Activated gamma-delta T cell treated with anti-CD3 and anti-CD28 coated beads, Interleukin-2, amount 50 U/mL, for 16 hours (primary cell): ENCODE measurements around the gene GAS6.

Experiments
- DNase-seq: peaks from one replicate; pipeline ENCODE4 v3.0.0-alpha.2; 2020; ENCODE audit warnings: low read depth

GAS6 gene

DNA sequence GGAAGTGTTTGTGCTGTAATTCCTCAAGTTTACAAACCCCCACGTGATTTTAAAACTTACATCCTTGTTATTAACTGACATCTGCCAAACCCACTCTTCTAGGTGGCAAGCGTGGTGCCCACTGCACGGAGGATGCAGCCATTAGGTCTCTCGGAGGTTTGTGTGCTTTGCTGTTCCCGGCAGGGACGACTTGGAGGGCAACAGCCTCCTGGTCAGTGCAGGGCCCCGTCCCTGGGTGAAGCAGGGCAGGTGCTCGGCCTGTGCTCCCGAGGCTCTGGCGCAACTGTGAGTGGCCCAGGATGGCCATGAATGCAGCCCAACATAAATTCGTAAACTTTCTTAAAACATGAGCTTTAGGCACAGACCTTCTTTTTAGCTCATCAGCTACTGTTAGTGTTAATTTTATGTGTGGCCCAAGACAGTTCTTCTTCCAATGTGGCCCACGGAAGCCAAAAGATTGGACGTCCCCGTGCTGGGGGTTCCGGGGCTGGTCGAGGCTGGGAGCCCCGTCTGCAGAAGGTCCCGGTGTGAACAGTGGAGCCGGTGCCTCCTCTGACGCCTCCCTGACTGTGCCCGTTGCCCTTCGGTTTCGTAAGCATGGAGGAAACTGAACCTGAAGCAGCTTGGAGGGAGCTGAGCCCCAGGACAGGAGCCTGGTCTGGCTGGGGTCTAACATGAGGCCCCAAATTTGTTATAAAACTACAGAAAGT lies 11.9 kb downstream of the GAS6 start:
- DNase-seq: no peak

- DNase-seq: no peak
These were observed 12.4 kb downstream of the GAS6 start for GRCh38 chr13:113851480-113851803.

- DNase-seq: no peak
These were observed 13.0 kb downstream of the GAS6 start for GRCh38 chr13:113850722-113851479.

DNA sequence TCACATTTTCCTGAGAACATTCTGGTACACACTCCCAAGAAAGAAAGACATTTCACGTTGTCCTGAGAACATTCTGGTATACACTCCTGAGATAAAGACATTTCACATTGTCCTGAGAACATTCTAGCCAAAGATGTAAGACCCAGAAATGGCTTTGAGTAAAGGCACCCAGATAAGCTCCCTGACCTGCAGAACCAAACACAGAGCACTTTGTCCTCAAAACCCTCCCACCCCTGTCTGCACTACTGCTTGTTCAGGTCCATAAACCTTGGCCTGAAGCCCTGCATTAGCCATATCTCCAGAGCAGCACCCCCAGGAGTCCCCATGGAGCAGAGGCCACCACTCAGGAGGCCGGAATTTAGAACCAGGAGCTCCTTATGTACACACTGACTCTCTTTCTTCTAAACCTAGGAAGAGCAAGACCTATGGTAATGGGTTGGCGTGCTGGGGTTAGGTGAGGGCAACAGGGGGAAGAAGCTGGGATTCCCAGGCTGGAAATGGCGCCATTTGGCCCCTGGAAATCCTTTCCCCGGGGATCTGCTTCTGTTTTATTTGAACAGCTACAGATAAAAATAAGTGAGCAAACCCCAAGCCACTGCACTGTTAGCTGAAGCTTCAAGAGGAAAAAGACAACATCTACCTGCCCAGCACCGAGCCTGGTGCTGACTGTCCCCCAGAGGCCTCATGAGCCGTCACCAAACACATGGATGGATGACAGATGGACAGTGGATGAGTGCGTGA lies 13.7 kb downstream of the GAS6 start:
- DNase-seq: no peak

DNA sequence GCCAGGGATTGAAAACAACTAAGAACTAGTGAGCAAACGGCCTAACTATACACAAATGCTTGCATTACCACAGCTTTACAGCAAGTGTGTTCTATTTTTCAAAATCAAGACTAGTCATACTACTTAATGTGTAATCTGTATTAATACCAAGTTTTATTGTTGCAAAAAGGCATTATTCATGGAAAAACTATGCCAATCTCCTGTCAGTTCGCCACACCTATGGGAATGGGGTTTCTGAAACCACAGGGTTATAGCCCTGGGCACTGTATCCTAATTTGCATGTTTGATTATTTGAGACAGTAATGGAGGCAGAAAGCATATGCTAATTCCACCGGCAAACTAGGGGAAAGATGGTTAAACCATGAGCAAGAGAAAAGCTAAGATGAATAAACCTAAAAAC lies 14.3 kb downstream of the GAS6 start:
- DNase-seq: no peak

DNA sequence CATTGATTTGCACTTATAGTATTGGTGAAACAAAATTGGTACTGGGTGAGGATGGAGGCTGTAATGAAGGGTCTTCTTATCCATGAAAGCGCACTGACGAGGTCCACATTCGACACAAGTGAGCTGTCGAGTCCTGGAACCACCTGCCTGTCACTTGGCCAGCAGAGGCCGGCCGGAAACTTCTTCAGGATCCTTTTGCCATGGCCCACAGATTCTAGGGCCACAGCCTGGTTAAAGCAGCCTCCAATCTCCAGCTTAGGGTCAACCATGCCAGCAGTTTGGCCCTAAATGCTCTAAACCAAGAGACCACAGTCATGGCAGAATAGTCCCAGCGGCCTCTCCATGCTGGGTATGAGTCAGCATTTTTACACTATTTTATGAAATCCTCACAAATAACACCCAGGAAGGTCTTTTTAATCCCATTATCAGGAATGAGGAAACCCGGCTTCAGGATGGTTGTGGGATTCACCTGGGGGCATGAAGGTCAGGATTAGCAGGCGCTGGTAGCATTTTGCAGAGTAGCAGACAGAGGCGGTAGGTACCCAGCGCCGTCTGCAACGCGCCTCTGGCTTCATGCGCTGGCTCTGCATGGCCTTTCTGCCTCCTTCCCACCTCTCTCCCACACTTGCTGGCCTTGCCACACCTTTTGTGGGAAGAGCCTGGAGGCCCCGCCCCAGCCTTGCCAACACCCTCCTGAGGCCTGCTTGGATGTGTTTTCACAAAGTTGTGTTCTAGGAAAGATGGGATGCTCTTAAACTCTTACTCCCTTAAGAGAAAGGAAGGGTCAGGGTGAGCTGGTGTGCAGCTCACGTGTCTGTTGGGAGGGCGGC lies 15.2 kb downstream of the GAS6 start:
- DNase-seq: no peak

DNA sequence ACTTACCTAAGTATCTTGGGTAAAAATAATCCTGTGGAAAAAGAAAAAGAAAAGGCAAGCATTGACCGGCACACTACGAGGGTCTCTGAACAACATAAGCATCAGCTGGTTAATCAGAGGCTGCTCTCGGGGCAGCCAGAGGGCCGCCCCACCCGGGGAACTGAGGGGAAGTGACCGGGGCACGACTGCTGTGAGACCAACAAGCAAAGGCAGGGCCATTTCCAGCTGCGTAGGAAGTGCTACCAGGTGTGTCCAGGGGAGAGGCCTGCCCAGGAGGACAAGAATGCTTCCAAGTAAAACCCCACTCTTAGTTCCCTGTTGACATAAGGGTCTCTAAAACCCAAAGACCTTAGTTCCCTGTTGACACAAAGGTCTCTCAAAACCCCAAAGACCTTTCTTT lies 15.9 kb downstream of the GAS6 start:
- DNase-seq: no peak

GRCh38 chr13:113846636-113847318 lies 17.1 kb downstream of the GAS6 start:
- peak; percentile 24 for DNase-seq

- DNase-seq: no peak
These were observed 17.9 kb downstream of the GAS6 start for GRCh38 chr13:113845723-113846635.

GRCh38 chr13:113845055-113845454 lies 18.8 kb downstream of the GAS6 start:
- DNase-seq: no peak

GRCh38 chr13:113843864-113844556 lies 19.9 kb downstream of the GAS6 start:
- no peak for DNase-seq

- DNase-seq: no peak
These were observed 20.7 kb downstream of the GAS6 start for GRCh38 chr13:113843063-113843654.

GRCh38 chr13:113842336-113843062 lies 21.4 kb downstream of the GAS6 start:
- no peak for DNase-seq

DNA sequence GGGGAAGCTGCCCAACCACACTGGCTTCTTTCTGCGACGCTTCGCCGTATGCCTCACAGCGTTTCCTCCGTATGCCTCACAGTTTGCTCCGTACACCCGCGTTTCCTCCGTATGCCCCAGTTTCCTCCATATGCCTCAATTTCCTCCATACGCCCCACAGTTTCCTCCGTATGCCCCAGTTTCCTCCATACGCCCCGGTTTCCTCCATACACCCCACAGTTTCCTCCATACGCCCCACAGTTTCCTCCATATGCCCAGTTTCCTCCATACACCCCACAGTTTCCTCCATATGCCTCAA lies 22.6 kb downstream of the GAS6 start:
- no peak for DNase-seq

DNA sequence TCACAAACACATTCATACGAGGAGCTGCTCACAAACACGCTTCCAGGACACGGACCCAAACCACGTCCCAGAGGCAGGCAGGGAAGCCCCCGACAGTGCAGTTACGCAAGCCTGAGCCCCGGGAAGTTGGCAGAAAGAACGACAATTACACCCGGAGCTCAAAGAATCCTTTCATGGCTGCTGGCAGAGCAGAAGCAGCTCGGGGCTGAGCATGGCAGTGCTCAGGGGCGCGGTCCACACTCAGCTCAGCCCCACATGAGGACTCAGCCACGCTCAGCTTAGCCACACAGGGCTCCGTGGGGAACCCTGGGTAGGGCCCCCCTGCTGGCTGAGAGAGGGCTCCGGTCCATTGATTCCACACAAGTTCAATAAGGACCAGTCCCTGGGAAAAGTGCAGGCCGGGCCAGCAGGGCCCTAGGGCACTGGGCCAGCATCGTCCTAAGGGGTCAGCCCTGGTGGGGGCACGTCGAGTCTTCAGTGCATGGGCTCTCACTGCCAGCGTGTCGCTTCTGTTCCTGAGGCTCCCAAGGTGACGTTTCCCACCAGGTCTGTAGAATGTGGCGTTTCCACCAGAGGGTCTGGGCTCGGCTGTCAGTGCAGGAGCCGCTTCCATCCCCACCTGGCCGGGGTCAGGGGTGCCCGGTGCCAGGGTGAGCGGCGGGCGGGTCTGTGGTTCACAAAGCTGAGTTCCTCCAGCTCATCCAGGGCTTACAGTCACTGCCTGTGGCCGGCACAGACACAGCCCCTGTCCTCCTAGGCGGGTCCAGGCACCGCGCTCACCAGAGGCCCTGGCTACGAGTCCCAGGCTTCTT lies 23.1 kb downstream of the GAS6 start:
- no peak for DNase-seq

DNA sequence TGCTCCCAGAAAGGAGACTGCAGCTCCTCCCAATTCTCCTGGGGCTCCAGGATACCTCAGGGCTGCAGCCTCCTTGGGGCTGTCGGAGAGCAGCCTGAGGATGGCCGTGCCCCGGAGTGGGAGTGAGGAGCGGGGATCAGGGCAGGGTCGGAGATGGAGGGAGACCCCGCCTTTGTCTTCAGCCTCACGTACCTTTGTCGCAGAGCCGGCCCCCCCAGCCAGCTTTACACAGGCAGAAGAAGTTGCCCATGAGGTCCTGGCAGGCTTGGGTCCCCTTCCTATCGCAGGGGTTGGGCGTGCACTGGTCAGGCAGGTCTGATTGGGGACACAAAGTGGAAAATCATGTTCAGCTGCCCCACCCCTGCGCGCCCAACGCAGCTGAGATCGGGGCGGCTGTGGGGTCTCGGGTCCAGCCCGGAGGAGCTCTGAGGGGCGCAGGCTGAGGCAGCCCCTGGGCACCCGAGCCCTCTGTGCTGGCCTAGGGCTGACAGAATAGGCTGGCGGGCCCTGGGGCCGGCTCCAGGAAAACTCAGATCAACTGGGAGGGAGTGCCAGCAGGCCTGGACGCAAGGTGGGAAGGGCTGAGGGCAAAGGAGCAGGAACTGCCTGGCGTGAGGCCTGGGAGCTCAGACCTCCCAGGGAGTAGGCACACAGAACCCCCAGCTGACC lies 24.2 kb downstream of the GAS6 start:
- no peak for DNase-seq

GRCh38 chr13:113838711-113839201 lies 25.1 kb downstream of the GAS6 start:
- no peak for DNase-seq
